ENCODE data around the gene C12orf60. TPM values are rescaled to one million over a fixed set of nuclear protein-coding genes. Genes with fewer than 3 reads are reported as not detected.

Gene C12orf60
- total and polyA plus RNA-seq, 9 donors = 0.50 to 1.9 (median 0.82) TPM

DNA sequence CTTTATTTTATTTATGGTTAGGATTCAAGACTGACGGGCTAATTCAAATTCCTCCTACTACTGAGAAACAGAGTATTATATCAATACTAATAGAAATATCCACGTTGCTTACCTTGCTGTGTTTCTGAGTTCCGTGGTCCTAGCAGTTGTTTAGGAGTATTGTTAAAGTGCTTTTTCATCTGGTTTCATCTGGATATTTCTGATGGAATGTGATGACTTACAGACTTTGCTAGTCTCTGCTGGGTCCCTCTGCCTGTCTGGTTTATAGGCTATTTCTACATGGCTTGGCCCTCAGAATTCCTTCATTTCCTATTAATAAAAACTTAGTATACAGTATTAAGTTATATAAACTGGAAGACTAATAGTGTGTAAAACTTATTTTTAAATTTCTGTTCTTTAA lies 10.5 kb downstream of the C12orf60 start, which contains the start of gene SMCO3:
TSS of gene SMCO3 (minus strand) at position 169 of the 400 bp plus-strand sequence. CDS start 7,502 bp downstream, outside the sequence.
- H3K27ac ChIP-seq = no peak within 1 kb of the TSS
- no peaks in the 10 kb centered on the region for H3K9me3 ChIP-seq
- no peaks in the 10 kb centered on the region for H3K4me1 ChIP-seq (ENCODE audit: insufficient read depth)
- WGBS, 3 donors = 71 to 83% (median 72%) methylated on average over 3 of the region's 3 CpGs
- H3K4me3 ChIP-seq = no peak within 1 kb of the TSS
- no peak for DNase-seq
- no peaks in the 10 kb centered on the region for H3K36me3 ChIP-seq
- no peaks in the 10 kb centered on the region for H3K27me3 ChIP-seq
- intact Hi-C loops (cut with DNase I) = no loop called here
- TF ChIP-seq, protein P1, sequence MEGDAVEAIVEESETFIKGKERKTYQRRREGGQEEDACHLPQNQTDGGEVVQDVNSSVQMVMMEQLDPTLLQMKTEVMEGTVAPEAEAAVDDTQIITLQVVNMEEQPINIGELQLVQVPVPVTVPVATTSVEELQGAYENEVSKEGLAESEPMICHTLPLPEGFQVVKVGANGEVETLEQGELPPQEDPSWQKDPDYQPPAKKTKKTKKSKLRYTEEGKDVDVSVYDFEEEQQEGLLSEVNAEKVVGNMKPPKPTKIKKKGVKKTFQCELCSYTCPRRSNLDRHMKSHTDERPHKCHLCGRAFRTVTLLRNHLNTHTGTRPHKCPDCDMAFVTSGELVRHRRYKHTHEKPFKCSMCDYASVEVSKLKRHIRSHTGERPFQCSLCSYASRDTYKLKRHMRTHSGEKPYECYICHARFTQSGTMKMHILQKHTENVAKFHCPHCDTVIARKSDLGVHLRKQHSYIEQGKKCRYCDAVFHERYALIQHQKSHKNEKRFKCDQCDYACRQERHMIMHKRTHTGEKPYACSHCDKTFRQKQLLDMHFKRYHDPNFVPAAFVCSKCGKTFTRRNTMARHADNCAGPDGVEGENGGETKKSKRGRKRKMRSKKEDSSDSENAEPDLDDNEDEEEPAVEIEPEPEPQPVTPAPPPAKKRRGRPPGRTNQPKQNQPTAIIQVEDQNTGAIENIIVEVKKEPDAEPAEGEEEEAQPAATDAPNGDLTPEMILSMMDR (IDR thresholded peaks at IDR 0.05) = no peak
- TF ChIP-seq POLR2A (IDR thresholded peaks at IDR 0.05) (no peak), EP300 (IDR thresholded peaks at IDR 0.05) (no peak)

GRCh38 chr12:14824012-14824634 lies 20.7 kb downstream of the C12orf60 start:
- TF ChIP-seq, protein P1 (IDR thresholded peaks at IDR 0.05) = no peak
- TF ChIP-seq POLR2A (IDR thresholded peaks at IDR 0.05) (no peak), EP300 (IDR thresholded peaks at IDR 0.05) (no peak)
- no peaks in the 10 kb centered on the region for H3K9me3 ChIP-seq
- H3K36me3 ChIP-seq = no peaks in the 10 kb centered on the region
- no peaks in the 10 kb centered on the region for H3K27me3 ChIP-seq
- H3K27ac ChIP-seq = no peak overlapping the region
- WGBS, 3 donors = 82 to 88% (median 83%) methylated on average over 1 of the region's 1 CpG
- no peak overlapping the region for H3K4me3 ChIP-seq
- intact Hi-C loops (cut with DNase I) = no loop called here
- DNase-seq = no peak
- H3K4me1 ChIP-seq (ENCODE audit: insufficient read depth) = no peaks in the 10 kb centered on the region

- H3K9me3 ChIP-seq = no peaks in the 10 kb centered on the region
- H3K27me3 ChIP-seq = no peaks in the 10 kb centered on the region
- no peaks in the 10 kb centered on the region for H3K4me1 ChIP-seq (ENCODE audit: insufficient read depth)
- TF ChIP-seq, protein P1 (IDR thresholded peaks at IDR 0.05) = no peak
- TF ChIP-seq EP300 (IDR thresholded peaks at IDR 0.05) (no peak), POLR2A (IDR thresholded peaks at IDR 0.05) (no peak)
- no peak for DNase-seq
- no peak overlapping the region for H3K27ac ChIP-seq
- intact Hi-C loops (cut with DNase I) = loop anchor here in 1 of 4 donors (5.0 kb wide), 1 partner anchor 598 kb away; no protein-coding TSS in a partner anchor
- H3K36me3 ChIP-seq = no peaks in the 10 kb centered on the region
- H3K4me3 ChIP-seq = no peak overlapping the region
Observed at GRCh38 chr12:14825256-14825655, 21.8 kb downstream of the C12orf60 start.

DNA sequence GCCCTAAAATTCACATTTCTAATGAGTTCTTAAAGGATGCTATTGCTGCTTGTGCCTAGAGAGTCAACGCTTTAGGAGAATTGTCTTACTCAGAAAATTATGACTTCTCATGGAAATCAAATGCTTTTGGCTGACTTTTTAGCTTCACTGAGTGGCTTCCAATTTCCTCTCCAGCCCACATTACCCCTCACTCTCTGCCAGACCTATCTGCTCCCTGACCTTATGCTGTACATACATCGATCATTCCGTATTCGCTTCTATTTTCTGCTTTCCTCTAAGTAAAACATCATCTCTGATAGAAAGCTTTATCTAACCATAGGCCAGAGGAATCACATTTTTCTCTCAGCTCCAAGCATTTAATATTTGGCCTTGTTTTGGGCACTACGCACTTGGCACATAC lies 23.0 kb downstream of the C12orf60 start:
- H3K4me1 ChIP-seq (ENCODE audit: insufficient read depth) = no peaks in the 10 kb centered on the region
- no peaks in the 10 kb centered on the region for H3K27me3 ChIP-seq
- WGBS, 3 donors = 74 to 78% (median 76%) methylated on average over 5 of the region's 5 CpGs

More for the DNA sequence above, 23.0 kb downstream of the C12orf60 start:
- TF ChIP-seq POLR2A (IDR thresholded peaks at IDR 0.05) (no peak), EP300 (IDR thresholded peaks at IDR 0.05) (no peak)
- TF ChIP-seq, protein P1 (IDR thresholded peaks at IDR 0.05) = no peak
- Histone ChIP-seq H3K4me3 (no peak overlapping the region), H3K27ac (no peak overlapping the region), H3K9me3 (no peaks in the 10 kb centered on the region), H3K36me3 (no peaks in the 10 kb centered on the region)
- no peak for DNase-seq
- intact Hi-C loops (cut with DNase I) = loop anchor here in 1 of 4 donors (5.0 kb wide), 1 partner anchor 599 kb away; no protein-coding TSS in a partner anchor
